ENCODE measurements around the gene ISCU. TPM values are rescaled to one million over a fixed set of nuclear protein-coding genes. Genes with fewer than 3 reads are reported as not detected.
A peak's percentile ranks its signal among the peaks of the same experiment; 100 is the strongest.

Gene ISCU
- total and polyA plus RNA-seq, 2 of the 8 experiments (the other 6 are each of a cell fraction or from before 2014, with no cell fraction given), result 72.1 to 78.1 TPM

GRCh38 chr12:108573317-108573716 lies 10.9 kb downstream of the ISCU start:
- ChIA-PET CTCF (ENCODE audit: partially characterized antibody) (interaction anchor here (0.6 to 24.3 kb wide), 7 partner anchors 9 to 78 kb away, joined by 3 to 523 read pairs (median 5); partner anchors contain the start of gene SELPLG), POLR2A (ENCODE audit: partially characterized antibody) (no interaction called here)
- 75% methylated on average over 2 of the region's 2 CpGs; no CpG with 5 or more reads in 1 of the 2 experiments for WGBS, 2 experiments (ENCODE audit: extremely low coverage in 1 of 2, insufficient coverage in 1 of 2, insufficient read length in 1 of 2, insufficient replicate concordance in 2 of 2, low coverage in 1 of 2, low lambda C conversion rate in 2 of 2, missing lambda C conversion rate in 1 of 2)
- Histone ChIP-seq H3K9me3 (ENCODE audit: insufficient read depth in 2 of 2, low read depth in 1 of 2, low read length in 1 of 2) (no peaks in the 10 kb centered on the region), H3K4me3 (ENCODE audit: extremely low read depth in 1 of 4, insufficient read depth in 2 of 4, low read depth in 3 of 4, low read length in 4 of 4) (no peak overlapping the region), H3K27me3 (replicated peaks in 1 of 4; ENCODE audit: control insufficient read depth in 3 of 4, extremely low read depth in 1 of 4, insufficient read depth in 3 of 4, low read length in 3 of 4) (no peaks in the 10 kb centered on the region), H4K20me1 (replicated peaks in 1 of 2; ENCODE audit: control insufficient read depth in 1 of 2, insufficient read depth in 2 of 2, low read length in 2 of 2) (no peaks in the 10 kb centered on the region), H2BK12ac (ENCODE audit: low read depth, low read length) (no peak overlapping the region), H2BK120ac (replicated peaks; ENCODE audit: low read depth, low read length) (no peak overlapping the region), H3K79me1 (ENCODE audit: low read depth, low read length) (no peaks in the 10 kb centered on the region), H3K18ac (ENCODE audit: extremely low read depth, low read length) (no peak overlapping the region), H4K91ac (replicated peaks; ENCODE audit: insufficient read length, low read length) (no peak overlapping the region), H2BK20ac (ENCODE audit: low read length) (no peak overlapping the region), H3K27ac (ENCODE audit: low read depth, low read length) (no peak overlapping the region), H3K56ac (replicated peaks; ENCODE audit: insufficient read length, low read depth, low read length) (no peak overlapping the region), H3K23me2 (ENCODE audit: low read depth, low read length) (peaks cover 6% of the 10 kb centered on the region; the same call in 1 of the 2 replicates), H2AK5ac (ENCODE audit: low read depth, low read length) (no peak overlapping the region), H3K36me3 (ENCODE audit: control insufficient read depth in 2 of 4, insufficient read depth in 4 of 4, low read length in 3 of 4) (peaks cover 0 to 11% (median 7%) of the 10 kb centered on the region in 4 experiments; a peak in 5 of 8 replicates), H2BK15ac (ENCODE audit: low read length) (no peak overlapping the region), H3K23ac (ENCODE audit: insufficient read length) (no peak overlapping the region), H3K4ac (replicated peaks; ENCODE audit: insufficient read length, low read depth, low read length) (no peak overlapping the region), H4K5ac (ENCODE audit: insufficient read length, low read depth, low read length) (no peak overlapping the region), H3K9ac (replicated peaks in 1 of 4; ENCODE audit: extremely low read depth in 1 of 4, low read depth in 3 of 4, low read length in 3 of 4) (no peak overlapping the region), H3K4me1 (replicated peaks in 1 of 4; ENCODE audit: control insufficient read depth in 3 of 4, insufficient read depth in 4 of 4, low read length in 3 of 4) (no peaks in the 10 kb centered on the region), H2BK5ac (ENCODE audit: low read depth, low read length) (no peak overlapping the region), H3K14ac (ENCODE audit: insufficient read length) (no peak overlapping the region), H3K79me2 (ENCODE audit: control insufficient read depth in 1 of 2, insufficient read depth in 2 of 2, low read length in 2 of 2) (no peaks in the 10 kb centered on the region), H3K4me2 (ENCODE audit: insufficient read depth in 1 of 2, low read depth in 2 of 2, low read length in 2 of 2) (no peak overlapping the region), H2AFZ (ENCODE audit: low read length) (no peak overlapping the region), H4K8ac (ENCODE audit: extremely low read depth, insufficient read depth, low read length) (no peak overlapping the region)
- FAIRE-seq, result no peak
- DNase-seq (ENCODE audit: low read depth in 1 of 2, low spot score in 2 of 2), result no peak
- TF ChIP-seq ZNF274 (IDR thresholded peaks at IDR 0.05; ENCODE audit: borderline replicate concordance, extremely low read depth, low read length) (no peak), MAFK (IDR thresholded peaks at IDR 0.05; ENCODE audit: low read depth, low read length) (peak; percentile 64; the same call in 1 of the 2 replicates), SIRT6 (IDR thresholded peaks at IDR 0.05; ENCODE audit: low read length) (no peak), SUZ12 (IDR thresholded peaks at IDR 0.05; ENCODE audit: low read length) (no peak)

Measured in H1 (cell line).